ENCODE results near the gene MAMSTR.
"Not testable (repeated sequence)": the region's sequence is repeated elsewhere in the genome, so short reads cannot be mapped to it uniquely, and the experiment has no call there.

Gene MAMSTR

GRCh38 chr19:48719263-48720171, at the start of gene MAMSTR:
TSS of gene MAMSTR (minus strand) at chr19:48719725. CDS start at chr19:48719031, 694 bp downstream.
- Histone ChIP-seq H3K9me3 (replicated peaks; ENCODE audit: insufficient read depth, low read length) (no peaks in the 10 kb centered on the region), H3F3A (ENCODE audit: insufficient read depth, low read length) (no peaks in the 10 kb centered on the region), H3K27me3 (replicated peaks; ENCODE audit: insufficient read depth, low read length) (peaks cover 54% of the 10 kb centered on the region), H3K4me1 (ENCODE audit: low read length) (peaks cover 10% of the 10 kb centered on the region; the same call in 1 of the 2 replicates), H3K4me3 (ENCODE audit: low read length) (peak within 1 kb of the TSS; percentile 66), H3K79me2 (ENCODE audit: low read length) (no peaks in the 10 kb centered on the region), H3K9ac (ENCODE audit: low read length) (peak within 1 kb of the TSS; percentile 71; the same call in 1 of the 2 replicates), H3K27ac (ENCODE audit: low read length) (peak within 1 kb of the TSS; percentile 62; the same call in 1 of the 2 replicates), H3K9me2 (replicated peaks; ENCODE audit: insufficient read depth, low read length) (no peaks in the 10 kb centered on the region), H3K36me3 (replicated peaks; ENCODE audit: insufficient read depth, low read length) (no peaks in the 10 kb centered on the region), H2AFZ (ENCODE audit: low read length) (peak within 1 kb of the TSS; percentile 60), H3K4me2 (ENCODE audit: low read depth, low read length) (peak within 1 kb of the TSS; percentile 84), H4K20me1 (ENCODE audit: insufficient read depth, low read length) (no peaks in the 10 kb centered on the region)
- TF ChIP-seq EZH2phosphoT487 (IDR thresholded peaks at IDR 0.05; ENCODE audit: low read length) (no peak), CTCF (IDR thresholded peaks at IDR 0.05; ENCODE audit: low read length) (no peak)
- no peak for DNase-seq

- Histone ChIP-seq H3K4me1 (ENCODE audit: low read length) (no peaks in the 10 kb centered on the region), H3K9ac (ENCODE audit: low read length) (no peak overlapping the region), H3K4me3 (ENCODE audit: low read length) (no peak overlapping the region), H3F3A (ENCODE audit: insufficient read depth, low read length) (no peaks in the 10 kb centered on the region), H3K9me2 (replicated peaks; ENCODE audit: insufficient read depth, low read length) (no peaks in the 10 kb centered on the region), H3K9me3 (replicated peaks; ENCODE audit: insufficient read depth, low read length) (no peaks in the 10 kb centered on the region), H3K27me3 (replicated peaks; ENCODE audit: insufficient read depth, low read length) (peaks cover 85% of the 10 kb centered on the region), H3K79me2 (ENCODE audit: low read length) (no peaks in the 10 kb centered on the region), H2AFZ (ENCODE audit: low read length) (no peak overlapping the region), H4K20me1 (ENCODE audit: insufficient read depth, low read length) (no peaks in the 10 kb centered on the region), H3K36me3 (replicated peaks; ENCODE audit: insufficient read depth, low read length) (no peaks in the 10 kb centered on the region), H3K27ac (ENCODE audit: low read length) (no peak overlapping the region), H3K4me2 (ENCODE audit: low read depth, low read length) (no peak overlapping the region)
- DNase-seq = no peak
- no peak for TF ChIP-seq CTCF (IDR thresholded peaks at IDR 0.05; ENCODE audit: low read length)
- TF ChIP-seq EZH2phosphoT487 (IDR thresholded peaks at IDR 0.05; ENCODE audit: low read length) = no peak
- no peak for TF ChIP-seq EZH2 (optimal IDR thresholded peaks at IDR 0.05; ENCODE audit: low read depth, low read length)
Observed at GRCh38 chr19:48768994-48769713, 49.6 kb upstream of the MAMSTR start.

- not testable (repeated sequence) for H3K27ac ChIP-seq (ENCODE audit: low read length); H3K36me3 ChIP-seq (replicated peaks; ENCODE audit: insufficient read depth, low read length); H3K9me2 ChIP-seq (replicated peaks; ENCODE audit: insufficient read depth, low read length); H3K4me2 ChIP-seq (ENCODE audit: low read depth, low read length); H3K4me1 ChIP-seq (ENCODE audit: low read length); H3K9me3 ChIP-seq (replicated peaks; ENCODE audit: insufficient read depth, low read length); H2AFZ ChIP-seq (ENCODE audit: low read length); H3F3A ChIP-seq (ENCODE audit: insufficient read depth, low read length); H3K9ac ChIP-seq (ENCODE audit: low read length); H3K4me3 ChIP-seq (ENCODE audit: low read length); DNase-seq; H4K20me1 ChIP-seq (ENCODE audit: insufficient read depth, low read length); H3K79me2 ChIP-seq (ENCODE audit: low read length)
- H3K27me3 ChIP-seq (replicated peaks; ENCODE audit: insufficient read depth, low read length) = peaks cover 94% of the 10 kb centered on the region
Observed at GRCh38 chr19:48768171-48768753, 48.7 kb upstream of the MAMSTR start.

GRCh38 chr19:48765816-48766215, 46.3 kb upstream of the MAMSTR start:
- H3K9ac ChIP-seq (ENCODE audit: low read length); H3K9me3 ChIP-seq (replicated peaks; ENCODE audit: insufficient read depth, low read length); DNase-seq: not testable (repeated sequence)

More at GRCh38 chr19:48765816-48766215, 46.3 kb upstream of the MAMSTR start:
- not testable (repeated sequence) for H3K4me1 ChIP-seq (ENCODE audit: low read length); H3K4me2 ChIP-seq (ENCODE audit: low read depth, low read length); H3F3A ChIP-seq (ENCODE audit: insufficient read depth, low read length); H3K36me3 ChIP-seq (replicated peaks; ENCODE audit: insufficient read depth, low read length); H4K20me1 ChIP-seq (ENCODE audit: insufficient read depth, low read length); H3K9me2 ChIP-seq (replicated peaks; ENCODE audit: insufficient read depth, low read length); H2AFZ ChIP-seq (ENCODE audit: low read length); H3K27ac ChIP-seq (ENCODE audit: low read length); H3K79me2 ChIP-seq (ENCODE audit: low read length); H3K4me3 ChIP-seq (ENCODE audit: low read length)
- H3K27me3 ChIP-seq (replicated peaks; ENCODE audit: insufficient read depth, low read length) = peaks cover 99% of the 10 kb centered on the region
